ENCODE results near the gene GRPR. TPM values are rescaled to one million over a fixed set of nuclear protein-coding genes. Genes with fewer than 3 reads are reported as not detected.
"Not testable (repeated sequence)": the region's sequence is repeated elsewhere in the genome, so short reads cannot be mapped to it uniquely, and the experiment has no call there.

The GRPR gene
- total RNA-seq, 2 experiments from 2014 or later, result not detected

GRCh38 chrX:16140983-16141382 lies 17.6 kb downstream of the GRPR start:
- CTCF ChIA-PET, result no interaction called here
- POLR2A ChIA-PET, result no interaction called here
- Mint-ChIP-seq H3K9me3 (no peaks in the 10 kb centered on the region), H3K4me3 (no peak overlapping the region), H3K27me3 (peaks cover 19% of the 10 kb centered on the region), H3K36me3 (ENCODE audit: low read depth) (no peaks in the 10 kb centered on the region), H3K27ac (no peak overlapping the region), H3K4me1 (ENCODE audit: low read depth) (peaks cover 2% of the 10 kb centered on the region)
- no peak for TF ChIP-seq CTCF (IDR thresholded peaks at IDR 0.05)
- intact Hi-C loops (cut with micrococcal nuclease), result no loop called here
- DNase-seq (no peak), ATAC-seq (no peak)

GRCh38 chrX:16141422-16142245 lies 18.3 kb downstream of the GRPR start:
- Mint-ChIP-seq H3K27me3 (peaks cover 17% of the 10 kb centered on the region), H3K27ac (no peak overlapping the region), H3K4me1 (ENCODE audit: low read depth) (peaks cover 2% of the 10 kb centered on the region), H3K36me3 (ENCODE audit: low read depth) (no peaks in the 10 kb centered on the region), H3K9me3 (no peaks in the 10 kb centered on the region), H3K4me3 (no peak overlapping the region)
- ATAC-seq, result no peak
- ChIA-PET POLR2A (no interaction called here), CTCF (no interaction called here)
- no peak for DNase-seq
- no peak for TF ChIP-seq CTCF (IDR thresholded peaks at IDR 0.05)
- intact Hi-C loops (cut with micrococcal nuclease), result no loop called here

- intact Hi-C loops (cut with micrococcal nuclease), result no loop called here
- no peaks in the 10 kb centered on the region for H3K36me3 Mint-ChIP-seq (ENCODE audit: low read depth)
- ChIA-PET POLR2A (no interaction called here), CTCF (no interaction called here)
- H3K4me3 Mint-ChIP-seq, result no peak overlapping the region
- TF ChIP-seq CTCF (IDR thresholded peaks at IDR 0.05), result no peak
- peaks cover 17% of the 10 kb centered on the region for H3K27me3 Mint-ChIP-seq
- H3K27ac Mint-ChIP-seq, result no peak overlapping the region
- peaks cover 2% of the 10 kb centered on the region for H3K4me1 Mint-ChIP-seq (ENCODE audit: low read depth)
- no peak for ATAC-seq
- no peak for DNase-seq
- no peaks in the 10 kb centered on the region for H3K9me3 Mint-ChIP-seq
These were observed 18.8 kb downstream of the GRPR start for GRCh38 chrX:16142246-16142558.

GRCh38 chrX:16143968-16144367 lies 20.6 kb downstream of the GRPR start:
- ChIA-PET CTCF (no interaction called here), POLR2A (no interaction called here)
- Mint-ChIP-seq H3K4me1 (ENCODE audit: low read depth) (peaks cover 2% of the 10 kb centered on the region), H3K9me3 (no peaks in the 10 kb centered on the region), H3K4me3 (no peak overlapping the region), H3K27ac (no peak overlapping the region), H3K27me3 (peaks cover 15% of the 10 kb centered on the region), H3K36me3 (ENCODE audit: low read depth) (no peaks in the 10 kb centered on the region)
- intact Hi-C loops (cut with micrococcal nuclease), result no loop called here
- no peak for TF ChIP-seq CTCF (IDR thresholded peaks at IDR 0.05)
- DNase-seq (no peak), ATAC-seq (no peak)

- ATAC-seq, result no peak
- ChIA-PET CTCF (no interaction called here), POLR2A (no interaction called here)
- Mint-ChIP-seq H3K36me3 (ENCODE audit: low read depth) (no peaks in the 10 kb centered on the region), H3K27me3 (peaks cover 15% of the 10 kb centered on the region), H3K4me1 (ENCODE audit: low read depth) (peaks cover 2% of the 10 kb centered on the region), H3K9me3 (no peaks in the 10 kb centered on the region), H3K4me3 (no peak overlapping the region), H3K27ac (no peak overlapping the region)
- intact Hi-C loops (cut with micrococcal nuclease), result no loop called here
- no peak for TF ChIP-seq CTCF (IDR thresholded peaks at IDR 0.05)
- DNase-seq, result no peak
These were observed 21.1 kb downstream of the GRPR start for GRCh38 chrX:16144420-16144819.

GRCh38 chrX:16145093-16145492 lies 21.7 kb downstream of the GRPR start:
- H3K36me3 Mint-ChIP-seq (ENCODE audit: low read depth); CTCF ChIA-PET; H3K27ac Mint-ChIP-seq; DNase-seq; ATAC-seq; H3K4me3 Mint-ChIP-seq; H3K4me1 Mint-ChIP-seq (ENCODE audit: low read depth); intact Hi-C loops (cut with micrococcal nuclease); POLR2A ChIA-PET; H3K9me3 Mint-ChIP-seq: not testable (repeated sequence)
- peaks cover 15% of the 10 kb centered on the region for H3K27me3 Mint-ChIP-seq
